Common myeloid progenitor, CD34-positive (primary cell): Measurements from ENCODE around the gene NEU2.

Source experiments
- CTCF ChIA-PET: fragments of 350-600 bp; sonication (Branson Sonifier 250); formaldehyde crosslinking; loops from one replicate; lab custom pipeline; 2021; ENCODE audit warnings: antibody characterized with exemption; lab: Charles Lee
- POLR2A ChIA-PET: fragments of 350-600 bp; sonication (Branson Sonifier 250); formaldehyde crosslinking; loops from one replicate; lab custom pipeline; 2021; ENCODE audit warnings: antibody characterized with exemption; lab: Charles Lee
- DNase-seq, 3 donors: peaks; one replicate each; pipeline versions ENCODE4 v3.0.0 to v3.0.0-alpha.2; 2013
- H3K27ac ChIP-seq, 2 experiments: 1 replicate in 1 of 2; 2 replicates in 1 of 2; pipeline ENCODE4 v1.7.0; 2013; ENCODE audit warnings: inconsistent platforms in 2 of 2, low read length in 2 of 2, mild to moderate bottlenecking in 2 of 2, low read depth in 1 of 2, moderate library complexity in 1 of 2; ENCODE audit not compliant: severe bottlenecking in 2 of 2, insufficient read depth in 1 of 2, poor library complexity in 1 of 2
- H3K27me3 ChIP-seq, 5 experiments: replicated peaks in 2 of 5; 1 replicate in 3 of 5; 2 replicates in 2 of 5; pipeline versions ENCODE4 v1.6.1 to v1.7.0; 2013; ENCODE audit warnings: low read length in 4 of 5, mild to moderate bottlenecking in 2 of 5, moderate library complexity in 2 of 5, inconsistent platforms in 1 of 5; ENCODE audit not compliant: insufficient read depth in 5 of 5, control insufficient read depth in 4 of 5
- H3K36me3 ChIP-seq, 4 experiments: 1 replicate in 2 of 4; 2 replicates in 2 of 4; pipeline versions ENCODE4 v1.6.1 to v1.7.0; 2013; ENCODE audit warnings: low read length in 3 of 4, control low read depth in 1 of 4, mild to moderate bottlenecking in 1 of 4; ENCODE audit not compliant: control insufficient read depth in 4 of 4, insufficient read depth in 4 of 4
- H3K4me1 ChIP-seq, 4 experiments: 1 replicate in 3 of 4; 2 replicates in 1 of 4; pipeline versions ENCODE4 v1.6.1 to v1.7.1; 2013; ENCODE audit warnings: low read length in 3 of 4, mild to moderate bottlenecking in 3 of 4, control low read depth in 1 of 4, inconsistent platforms in 1 of 4, moderate library complexity in 1 of 4; ENCODE audit not compliant: control insufficient read depth in 4 of 4, insufficient read depth in 4 of 4; ENCODE audit errors: control extremely low read depth in 1 of 4
- H3K4me3 ChIP-seq, 7 experiments: 1 replicate in 4 of 7; 2 replicates in 3 of 7; pipeline versions ENCODE4 v1.5.1 to v1.7.0; 2013; ENCODE audit warnings: mild to moderate bottlenecking in 7 of 7, low read length in 6 of 7, moderate library complexity in 6 of 7, inconsistent platforms in 2 of 7, low read depth in 2 of 7, control low read depth in 1 of 7; ENCODE audit not compliant: insufficient read depth in 4 of 7, control insufficient read depth in 1 of 7; ENCODE audit errors: extremely low read depth in 1 of 7
- H3K9me3 ChIP-seq, 5 experiments: 1 replicate in 4 of 5; 2 replicates in 1 of 5; pipeline versions ENCODE4 v1.6.1 to v1.7.1; 2013; ENCODE audit warnings: low read length in 4 of 5, mild to moderate bottlenecking in 2 of 5, inconsistent platforms in 1 of 5, low read depth in 1 of 5, moderate library complexity in 1 of 5; ENCODE audit not compliant: control insufficient read depth in 4 of 5, insufficient read depth in 2 of 5; ENCODE audit errors: control extremely low read depth in 1 of 5
- WGBS: methylation state at CpG from one replicate; pipeline ENCODE4 v1.1.5; 2013; ENCODE audit not compliant: insufficient coverage; 5-methylcytosine and 5-hydroxymethylcytosine counted together

The NEU2 gene

GRCh38 chr2:233010569-233011267 is 21.8 kb upstream of the NEU2 start:
- POLR2A ChIA-PET = no interaction called here
- Histone ChIP-seq H3K4me1 (peaks cover 0 to 13% (median 11%) of the 10 kb centered on the region in 4 experiments), H3K36me3 (no peaks in the 10 kb centered on the region), H3K9me3 (no peaks in the 10 kb centered on the region), H3K4me3 (no peak overlapping the region), H3K27me3 (no peaks in the 10 kb centered on the region), H3K27ac (no peak overlapping the region)
- DNase-seq = no peak
- 92% methylated on average over 9 of the region's 9 CpGs for WGBS
- CTCF ChIA-PET = interaction anchor here (0.6 kb wide), 1 partner anchor 194 kb away, joined by 3 read pairs; no protein-coding TSS in a partner anchor

- Histone ChIP-seq H3K4me3 (no peak overlapping the region), H3K36me3 (no peaks in the 10 kb centered on the region), H3K27ac (no peak overlapping the region), H3K9me3 (no peaks in the 10 kb centered on the region), H3K27me3 (no peaks in the 10 kb centered on the region), H3K4me1 (peaks cover 0 to 13% (median 11%) of the 10 kb centered on the region in 4 experiments)
- ChIA-PET CTCF (interaction anchor here (0.7 kb wide), 1 partner anchor 18 kb away, joined by 3 read pairs; no protein-coding TSS in a partner anchor), POLR2A (no interaction called here)
- no peak for DNase-seq
- WGBS = 100% methylated on average over 4 of the region's 6 CpGs
These were observed 21.2 kb upstream of the NEU2 start for GRCh38 chr2:233011268-233011650.

GRCh38 chr2:233011702-233012131 is 20.8 kb upstream of the NEU2 start:
- no peak for DNase-seq
- H3K27me3 ChIP-seq = no peaks in the 10 kb centered on the region

DNA sequence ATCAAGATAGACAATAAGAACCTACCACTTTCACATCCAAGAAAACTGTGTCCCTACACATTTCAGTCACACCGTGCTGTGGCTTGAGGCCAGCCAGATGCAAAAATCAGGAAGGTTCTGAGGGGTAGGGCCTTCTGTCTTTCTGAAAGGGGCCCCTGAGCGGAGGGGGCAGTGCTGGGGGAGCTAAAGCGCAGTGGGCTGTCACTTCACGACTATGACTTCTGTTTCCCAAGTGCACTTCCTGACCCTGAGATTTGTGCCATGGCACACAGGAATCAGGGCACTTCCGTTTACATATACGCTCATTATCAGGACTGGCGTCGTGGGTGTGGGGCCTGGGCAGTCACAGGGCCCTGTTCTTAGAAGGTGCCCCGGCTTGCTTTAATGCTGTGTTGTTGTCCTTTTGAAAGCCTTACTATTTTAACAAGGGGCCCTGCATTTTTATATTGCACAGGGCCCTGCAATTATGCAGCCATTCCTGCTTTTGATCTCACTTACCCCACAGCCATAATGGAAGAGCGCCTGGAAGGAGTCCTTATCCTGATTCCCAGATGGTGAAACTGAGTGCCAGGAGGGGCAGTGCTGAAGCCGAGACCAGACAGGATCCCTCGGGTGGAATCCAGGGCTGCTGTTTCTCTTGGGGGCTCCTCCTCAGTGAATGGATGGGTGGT is 20.0 kb upstream of the NEU2 start:
- CTCF ChIA-PET = interaction anchor here (0.7 to 1.5 kb wide), 3 partner anchors 17 to 41 kb away, joined by 3 read pairs; no protein-coding TSS in a partner anchor
- H3K4me1 ChIP-seq = peaks cover 0 to 13% (median 11%) of the 10 kb centered on the region in 4 experiments

More at GRCh38 chr2:233011702-233012131, 20.8 kb upstream of the NEU2 start:
- Histone ChIP-seq H3K4me3 (no peak overlapping the region), H3K27ac (no peak overlapping the region), H3K36me3 (no peaks in the 10 kb centered on the region), H3K4me1 (peaks cover 0 to 13% (median 11%) of the 10 kb centered on the region in 4 experiments), H3K9me3 (no peaks in the 10 kb centered on the region)
- ChIA-PET CTCF (interaction anchor here (0.7 kb wide), 1 partner anchor 17 kb away, joined by 3 read pairs; no protein-coding TSS in a partner anchor), POLR2A (no interaction called here)
- WGBS = 100% methylated on average over 1 of the region's 1 CpG

GRCh38 chr2:233013027-233013461 is 19.4 kb upstream of the NEU2 start, which contains the start of gene NGEF:
Gene NGEF (minus strand): TSS chr2:233013256. CDS start chr2:232974890, 38,366 bp downstream.
- DNase-seq = no peak
- Histone ChIP-seq H3K36me3 (no peaks in the 10 kb centered on the region), H3K4me1 (peaks cover 0 to 13% (median 11%) of the 10 kb centered on the region in 4 experiments), H3K27me3 (no peaks in the 10 kb centered on the region), H3K4me3 (no peak within 1 kb of the TSS), H3K27ac (no peak within 1 kb of the TSS), H3K9me3 (peaks cover 0 to 3% (median 0%) of the 10 kb centered on the region in 5 experiments)
- WGBS = 100% methylated on average over 12 of the region's 12 CpGs
- ChIA-PET CTCF (interaction anchor here (1.3 to 1.5 kb wide), 2 partner anchors 18 to 40 kb away, joined by 3 read pairs; no protein-coding TSS in a partner anchor), POLR2A (no interaction called here)

More for the DNA sequence above, 20.0 kb upstream of the NEU2 start:
- WGBS = 24% methylated on average over 11 of the region's 12 CpGs
- Histone ChIP-seq H3K27me3 (no peaks in the 10 kb centered on the region), H3K9me3 (no peaks in the 10 kb centered on the region), H3K4me3 (no peak overlapping the region), H3K27ac (no peak overlapping the region), H3K36me3 (no peaks in the 10 kb centered on the region)
- DNase-seq = peak; percentile 16 to 72 (median 64)
- POLR2A ChIA-PET = no interaction called here

- ChIA-PET CTCF (interaction anchor here (1.3 to 1.5 kb wide), 2 partner anchors 17 to 40 kb away, joined by 3 read pairs; no protein-coding TSS in a partner anchor), POLR2A (no interaction called here)
- Histone ChIP-seq H3K4me3 (no peak overlapping the region), H3K27me3 (no peaks in the 10 kb centered on the region), H3K27ac (no peak overlapping the region), H3K9me3 (peaks cover 0 to 4% (median 0%) of the 10 kb centered on the region in 5 experiments), H3K4me1 (peaks cover 0 to 13% (median 11%) of the 10 kb centered on the region in 4 experiments), H3K36me3 (no peaks in the 10 kb centered on the region)
- WGBS = 100% methylated on average over 1 of the region's 1 CpG
- DNase-seq = no peak
These were observed 18.8 kb upstream of the NEU2 start for GRCh38 chr2:233013650-233014049.
